ENCODE results near the gene STRIP2.
"Not testable (repeated sequence)": the region's sequence is repeated elsewhere in the genome, so short reads cannot be mapped to it uniquely, and the experiment has no call there.

The STRIP2 gene

GRCh38 chr7:129456421-129456820 lies 22.2 kb downstream of the STRIP2 start:
- DNase-seq: no peak

GRCh38 chr7:129457101-129457500 lies 22.9 kb downstream of the STRIP2 start:
- no peak for DNase-seq

- DNase-seq: no peak
Measured at GRCh38 chr7:129458171-129458570, 23.9 kb downstream of the STRIP2 start.

GRCh38 chr7:129461809-129462208 lies 27.6 kb downstream of the STRIP2 start:
- no peak for DNase-seq

GRCh38 chr7:129462420-129462819 lies 28.2 kb downstream of the STRIP2 start:
- no peak for DNase-seq

GRCh38 chr7:129464194-129464593 lies 30.0 kb downstream of the STRIP2 start:
- no peak for DNase-seq

GRCh38 chr7:129465080-129465479 lies 30.8 kb downstream of the STRIP2 start:
- no peak for DNase-seq

- DNase-seq: no peak
Measured at GRCh38 chr7:129466796-129467195, 32.6 kb downstream of the STRIP2 start.

- no peak for DNase-seq
Measured at GRCh38 chr7:129468087-129468486, 33.9 kb downstream of the STRIP2 start.

- no peak for DNase-seq
Measured at GRCh38 chr7:129468547-129468946, 34.3 kb downstream of the STRIP2 start.

- no peak for DNase-seq
Measured at GRCh38 chr7:129469930-129470329, 35.7 kb downstream of the STRIP2 start.

GRCh38 chr7:129470411-129470810 lies 36.2 kb downstream of the STRIP2 start:
- no peak for DNase-seq

GRCh38 chr7:129471402-129471827 lies 37.2 kb downstream of the STRIP2 start:
- DNase-seq: no peak

- DNase-seq: not testable (repeated sequence)
Measured at GRCh38 chr7:129475931-129476330, 41.7 kb downstream of the STRIP2 start.

- not testable (repeated sequence) for DNase-seq
Measured at GRCh38 chr7:129476398-129476797, 42.2 kb downstream of the STRIP2 start.

- DNase-seq: no peak
Measured at GRCh38 chr7:129479831-129480230, 45.6 kb downstream of the STRIP2 start.

GRCh38 chr7:129480674-129481363 lies 46.6 kb downstream of the STRIP2 start:
- DNase-seq: no peak

- DNase-seq: not testable (repeated sequence)
Measured at GRCh38 chr7:129481376-129481775, 47.1 kb downstream of the STRIP2 start.

- no peak for DNase-seq
Measured at GRCh38 chr7:129482781-129483180, 48.5 kb downstream of the STRIP2 start.

GRCh38 chr7:129489491-129489890 lies 55.3 kb downstream of the STRIP2 start:
- DNase-seq: no peak

GRCh38 chr7:129492391-129492790 lies 58.2 kb downstream of the STRIP2 start:
- DNase-seq: no peak

GRCh38 chr7:129493555-129493954 lies 59.3 kb downstream of the STRIP2 start:
- DNase-seq: no peak

GRCh38 chr7:129494041-129494440 lies 59.8 kb downstream of the STRIP2 start:
- no peak for DNase-seq

GRCh38 chr7:129495987-129496386 lies 61.8 kb downstream of the STRIP2 start:
- DNase-seq: no peak

GRCh38 chr7:129496653-129497052 lies 62.4 kb downstream of the STRIP2 start:
- no peak for DNase-seq
